OCI-LY1 (cell line): ENCODE data around the gene CPN2.

ENCODE experiments used
- H2AFZ ChIP-seq: fragments of 200-600 bp; sonication (generic), shearing (Covaris generic); 2 replicates; pipeline ENCODE4 v1.6.0; 2014; ENCODE audit warnings: antibody characterized with exemption, mild to moderate bottlenecking, low read length
- H3F3A ChIP-seq: fragments of 200-600 bp; sonication (generic), shearing (Covaris generic); 2 replicates; pipeline ENCODE4 v1.6.0; 2014; ENCODE audit warnings: mild to moderate bottlenecking, antibody characterized with exemption, low read length, moderate library complexity; ENCODE audit not compliant: insufficient read depth
- H3K27ac ChIP-seq: fragments of 200-600 bp; sonication (generic); 2 replicates; pipeline ENCODE4 v1.5.1; 2014; ENCODE audit warnings: low read length, mixed run types, mild to moderate bottlenecking, low read depth; ENCODE audit not compliant: poor library complexity, severe bottlenecking
- H3K27me3 ChIP-seq: fragments of 200-600 bp; sonication (generic); 2 replicates; pipeline ENCODE4 v1.6.0; 2014; ENCODE audit warnings: antibody characterized with exemption, mild to moderate bottlenecking, low read length, moderate library complexity; ENCODE audit not compliant: insufficient read depth
- H3K36me3 ChIP-seq: fragments of 200-600 bp; sonication (generic); 2 replicates; pipeline ENCODE4 v1.6.1; 2014; ENCODE audit warnings: mild to moderate bottlenecking, antibody characterized with exemption, low read length, moderate library complexity, mixed read lengths; ENCODE audit not compliant: insufficient read depth
- H3K4me1 ChIP-seq: fragments of 200-600 bp; sonication (generic); 2 replicates; pipeline ENCODE4 v1.5.1; 2014; ENCODE audit warnings: mild to moderate bottlenecking, low read length, moderate library complexity; ENCODE audit not compliant: insufficient read depth, severe bottlenecking
- H3K4me2 ChIP-seq: fragments of 200-600 bp; sonication (generic), shearing (Covaris generic); 2 replicates; pipeline ENCODE4 v1.6.1; 2014; ENCODE audit warnings: low read length
- H3K4me3 ChIP-seq: fragments of 200-600 bp; sonication (generic); 2 replicates; pipeline ENCODE4 v1.5.1; 2014; ENCODE audit warnings: low read length, low read depth, mild to moderate bottlenecking, mixed read lengths; ENCODE audit not compliant: poor library complexity, severe bottlenecking
- H3K79me2 ChIP-seq: fragments of 200-600 bp; shearing (Covaris generic); 2 replicates; pipeline ENCODE4 v1.6.1; 2016; ENCODE audit warnings: mixed run types, low read length, mixed read lengths; ENCODE audit not compliant: insufficient read depth
- H3K9ac ChIP-seq: fragments of 200-600 bp; sonication (generic), shearing (Covaris generic); 2 replicates; pipeline ENCODE4 v1.6.1; 2014; ENCODE audit warnings: mild to moderate bottlenecking, low read length, mixed read lengths
- H3K9me2 ChIP-seq: fragments of 200-600 bp; sonication (generic), shearing (Covaris generic); 2 replicates; pipeline ENCODE4 v1.6.1; 2014; ENCODE audit warnings: low read depth, mild to moderate bottlenecking, low read length, mixed read lengths
- H3K9me3 ChIP-seq: fragments of 200-600 bp; shearing (Covaris generic); 2 replicates; pipeline ENCODE4 v1.6.1; 2014; ENCODE audit warnings: low read length, mixed read lengths
- H4K20me1 ChIP-seq: fragments of 200-600 bp; sonication (generic), shearing (Covaris generic); 2 replicates; pipeline ENCODE4 v1.6.0; 2016; ENCODE audit warnings: mild to moderate bottlenecking, low read length; ENCODE audit not compliant: insufficient read depth
- CTCF ChIP-seq: fragments of 200-600 bp; sonication (generic), shearing (Covaris generic); IDR thresholded peaks from 2 replicates; pipeline ENCODE4 v1.5.1; 2017; ENCODE audit warnings: mild to moderate bottlenecking, antibody characterized with exemption, low read length, moderate library complexity, mixed read lengths
- EZH2 ChIP-seq: fragments of 200-600 bp; sonication (generic), shearing (Covaris generic); IDR thresholded peaks from 2 replicates; pipeline ENCODE4 v1.8.0; 2017; ENCODE audit warnings: borderline replicate concordance, mixed run types, mild to moderate bottlenecking, antibody characterized with exemption, low read length, moderate library complexity, mixed read lengths

CPN2 gene

GRCh38 chr3:194344012-194344411, 7.1 kb downstream of the CPN2 start:
- Histone ChIP-seq H3K9me2 (no peaks in the 10 kb centered on the region), H3K9ac (no peak overlapping the region), H3K27ac (no peak overlapping the region), H3K36me3 (no peaks in the 10 kb centered on the region), H3K27me3 (no peaks in the 10 kb centered on the region; the same call in 1 of the 2 replicates), H3K79me2 (no peaks in the 10 kb centered on the region), H4K20me1 (no peaks in the 10 kb centered on the region), H2AFZ (no peak overlapping the region), H3K4me2 (no peak overlapping the region), H3F3A (no peaks in the 10 kb centered on the region), H3K4me1 (no peaks in the 10 kb centered on the region), H3K9me3 (no peaks in the 10 kb centered on the region), H3K4me3 (no peak overlapping the region)
- no peak for TF ChIP-seq EZH2
- TF ChIP-seq CTCF = peak; percentile 99

DNA sequence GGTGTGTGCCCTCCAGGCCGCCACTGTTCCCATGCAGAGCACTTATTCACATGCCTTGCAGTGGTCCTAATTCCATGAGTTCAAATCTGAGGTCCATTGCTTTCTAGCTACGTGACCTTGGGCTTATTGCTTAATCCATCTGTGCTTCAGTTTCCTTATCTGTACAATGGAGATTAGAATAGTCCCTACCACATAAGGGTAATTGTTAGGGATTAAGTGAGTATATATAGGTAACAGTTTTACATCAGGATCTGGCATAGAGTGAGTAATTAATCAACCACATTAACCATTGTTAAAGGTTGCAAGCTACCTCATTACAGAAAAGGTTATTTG, 7.6 kb downstream of the CPN2 start:
- Histone ChIP-seq H3K4me1 (no peaks in the 10 kb centered on the region), H3F3A (no peaks in the 10 kb centered on the region), H2AFZ (no peak overlapping the region), H3K9me2 (no peaks in the 10 kb centered on the region), H3K27me3 (no peaks in the 10 kb centered on the region; the same call in 1 of the 2 replicates), H3K9me3 (no peaks in the 10 kb centered on the region), H3K27ac (no peak overlapping the region), H3K4me3 (no peak overlapping the region), H3K36me3 (no peaks in the 10 kb centered on the region), H4K20me1 (no peaks in the 10 kb centered on the region), H3K4me2 (no peak overlapping the region), H3K79me2 (no peaks in the 10 kb centered on the region), H3K9ac (no peak overlapping the region)
- TF ChIP-seq CTCF = no peak
- no peak for TF ChIP-seq EZH2

DNA sequence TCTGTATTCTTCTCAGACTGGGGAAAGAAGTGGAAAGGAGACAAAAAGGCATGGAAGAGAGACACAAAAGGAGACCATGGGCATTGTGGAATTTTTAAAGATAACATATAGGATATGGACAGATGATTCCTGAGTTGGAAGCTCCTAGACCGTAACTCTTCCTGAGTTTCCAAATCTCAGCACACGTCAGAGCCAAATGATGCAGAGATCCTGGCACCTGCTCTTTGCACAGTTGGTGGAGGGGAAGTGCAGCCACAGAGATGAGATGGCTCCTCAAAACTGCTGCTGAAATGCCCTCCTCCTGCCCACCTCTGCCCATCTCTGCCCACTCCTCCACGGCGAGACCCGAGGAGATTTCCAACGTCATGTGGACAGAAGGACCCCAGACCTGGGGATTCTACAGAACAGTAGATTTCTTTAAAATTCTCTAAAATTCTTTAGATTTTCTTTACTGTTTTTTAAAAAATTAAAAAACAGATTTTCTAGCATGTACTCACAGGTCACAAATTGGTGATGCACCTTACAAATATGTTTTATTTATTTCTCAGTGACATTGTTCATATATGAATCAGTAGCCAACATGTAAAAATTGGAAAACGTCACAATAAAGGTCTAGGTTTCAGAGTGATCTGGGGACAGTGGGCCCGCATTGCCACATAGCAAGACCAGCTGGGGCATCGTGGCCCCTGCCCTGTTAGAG, 8.1 kb downstream of the CPN2 start:
- no peaks in the 10 kb centered on the region; the same call in 1 of the 2 replicates for H3K27me3 ChIP-seq
- no peaks in the 10 kb centered on the region for H3K9me3 ChIP-seq
- no peaks in the 10 kb centered on the region for H3K79me2 ChIP-seq
- H2AFZ ChIP-seq = no peak overlapping the region
- no peaks in the 10 kb centered on the region for H3F3A ChIP-seq
- H3K4me3 ChIP-seq = no peak overlapping the region
- no peaks in the 10 kb centered on the region for H3K36me3 ChIP-seq
- no peak overlapping the region for H3K9ac ChIP-seq
- H4K20me1 ChIP-seq = no peaks in the 10 kb centered on the region
- TF ChIP-seq EZH2 (no peak), CTCF (no peak)
- H3K4me1 ChIP-seq = no peaks in the 10 kb centered on the region
- H3K27ac ChIP-seq = no peak overlapping the region
- no peaks in the 10 kb centered on the region for H3K9me2 ChIP-seq
- no peak overlapping the region for H3K4me2 ChIP-seq
